KOPT-K1 (cell line): Measurements from ENCODE around the gene STAT3.
"Not testable (repeated sequence)": the region's sequence is repeated elsewhere in the genome, so short reads cannot be mapped to it uniquely, and the experiment has no call there.

Source experiments
- H3K27ac ChIP-seq: fragments of 200-600 bp; sonication (generic); 2 replicates; pipeline ENCODE4 v1.5.1; 2016; ENCODE audit warnings: antibody characterized with exemption, mild to moderate bottlenecking, low read depth, low read length; ENCODE audit not compliant: poor library complexity, severe bottlenecking
- H3K36me3 ChIP-seq: fragments of 200-600 bp; sonication (generic); 2 replicates; pipeline ENCODE4 v1.5.1; 2017; ENCODE audit warnings: antibody characterized with exemption, mild to moderate bottlenecking, low read length, moderate library complexity; ENCODE audit not compliant: insufficient read depth
- H3K9me3 ChIP-seq: fragments of 200-600 bp; sonication (generic); 2 replicates; pipeline ENCODE4 v1.5.1; 2017; ENCODE audit warnings: antibody characterized with exemption, low read length, mild to moderate bottlenecking; ENCODE audit not compliant: insufficient read depth, poor library complexity, severe bottlenecking

Gene STAT3

DNA sequence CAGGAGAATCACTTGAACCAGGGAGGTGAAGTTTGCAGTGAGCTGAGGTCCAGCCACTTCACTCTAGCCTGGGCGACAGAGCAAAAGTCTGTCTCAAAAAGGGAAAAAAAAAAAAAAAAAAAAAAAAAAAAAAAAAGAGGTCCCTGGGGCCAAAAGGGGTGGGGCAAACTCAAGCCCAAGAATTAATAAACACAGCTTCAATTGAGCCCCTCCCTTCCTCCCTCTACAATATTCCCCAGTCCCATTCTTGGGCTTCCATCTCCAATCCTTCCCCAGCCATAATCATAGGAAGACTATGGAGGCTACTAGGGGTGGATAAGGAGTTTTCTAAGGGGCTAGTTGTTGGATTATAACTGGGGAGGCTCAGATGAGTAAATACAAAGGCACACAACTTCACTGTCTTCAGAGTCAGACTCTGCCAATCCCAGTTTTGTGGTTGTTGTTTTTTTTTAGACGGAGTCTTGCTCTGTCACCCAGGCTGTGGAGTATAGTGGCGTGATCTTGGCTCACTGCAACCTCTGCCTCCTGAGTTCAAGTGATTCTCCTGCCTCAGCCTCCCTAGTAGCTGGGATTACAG, 25.3 kb upstream of the STAT3 start:
- H3K9me3 ChIP-seq, result no peaks in the 10 kb centered on the region
- H3K36me3 ChIP-seq, result no peaks in the 10 kb centered on the region
- H3K27ac ChIP-seq, result no peak overlapping the region

DNA sequence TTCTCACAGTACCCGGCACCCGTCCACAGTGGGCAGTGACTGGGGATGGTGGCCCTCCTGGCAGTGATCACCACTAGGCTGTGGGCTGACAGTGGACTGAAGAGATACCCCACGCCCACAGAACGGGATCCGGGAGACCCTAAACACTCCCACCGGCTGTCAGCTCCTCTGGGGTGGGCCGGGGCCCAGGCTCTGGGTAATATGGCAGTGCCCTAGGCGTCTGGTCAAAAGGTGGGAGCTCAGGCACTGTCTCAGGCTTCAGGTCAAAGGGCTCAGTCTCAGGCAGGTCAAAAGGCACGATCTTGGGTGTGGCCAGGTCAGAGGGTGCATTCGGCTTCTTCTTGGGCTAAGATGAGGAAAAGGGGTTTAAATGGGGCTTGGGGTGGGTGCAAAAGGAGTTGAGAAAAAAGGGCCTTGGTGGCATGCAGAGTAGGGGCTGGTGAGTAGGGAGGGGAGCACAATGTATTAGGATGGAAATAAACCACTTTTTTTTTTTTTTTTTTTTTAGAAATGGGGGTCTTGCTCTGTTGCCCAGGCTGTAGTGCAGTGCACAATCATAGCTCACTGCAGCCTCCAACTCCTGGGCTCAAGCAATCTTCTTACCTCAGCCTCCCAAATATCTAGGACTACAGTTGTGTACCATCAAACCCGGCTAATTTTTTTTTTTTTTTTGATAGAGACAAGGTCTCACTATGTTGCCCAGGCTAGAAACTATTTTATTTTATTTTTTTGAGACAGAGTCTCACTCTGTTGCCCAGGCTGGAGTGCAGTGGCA, 23.9 kb upstream of the STAT3 start:
- no peak overlapping the region for H3K27ac ChIP-seq
- H3K9me3 ChIP-seq, result no peaks in the 10 kb centered on the region
- H3K36me3 ChIP-seq, result no peaks in the 10 kb centered on the region

GRCh38 chr17:42411361-42411760, 23.1 kb upstream of the STAT3 start:
- H3K9me3 ChIP-seq, result no peaks in the 10 kb centered on the region
- no peak overlapping the region for H3K27ac ChIP-seq

DNA sequence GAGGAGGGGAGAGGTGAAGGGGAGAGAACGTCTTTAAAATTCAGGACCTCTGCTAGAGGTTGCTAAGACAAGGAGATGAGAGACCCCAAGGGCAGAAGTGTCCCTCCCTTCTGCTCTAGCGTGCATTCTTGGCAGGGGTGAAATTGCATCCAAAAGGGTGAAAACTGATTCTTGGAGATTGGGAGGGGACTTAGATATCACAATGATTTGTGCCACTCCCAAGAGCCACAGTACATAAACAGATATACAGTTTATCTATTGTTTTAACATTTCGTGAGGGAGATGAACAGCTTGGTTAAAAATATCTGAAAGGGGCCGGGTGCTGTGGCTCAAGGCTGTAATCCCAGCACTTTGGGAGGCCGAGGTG, 22.1 kb upstream of the STAT3 start:
- H3K9me3 ChIP-seq, result no peaks in the 10 kb centered on the region
- no peak overlapping the region for H3K27ac ChIP-seq
- no peaks in the 10 kb centered on the region for H3K36me3 ChIP-seq

More at GRCh38 chr17:42411361-42411760, 23.1 kb upstream of the STAT3 start:
- no peaks in the 10 kb centered on the region for H3K36me3 ChIP-seq

- no peaks in the 10 kb centered on the region for H3K36me3 ChIP-seq
- H3K9me3 ChIP-seq, result no peaks in the 10 kb centered on the region
- H3K27ac ChIP-seq, result no peak overlapping the region
Observed at GRCh38 chr17:42409523-42410318, 21.5 kb upstream of the STAT3 start.

DNA sequence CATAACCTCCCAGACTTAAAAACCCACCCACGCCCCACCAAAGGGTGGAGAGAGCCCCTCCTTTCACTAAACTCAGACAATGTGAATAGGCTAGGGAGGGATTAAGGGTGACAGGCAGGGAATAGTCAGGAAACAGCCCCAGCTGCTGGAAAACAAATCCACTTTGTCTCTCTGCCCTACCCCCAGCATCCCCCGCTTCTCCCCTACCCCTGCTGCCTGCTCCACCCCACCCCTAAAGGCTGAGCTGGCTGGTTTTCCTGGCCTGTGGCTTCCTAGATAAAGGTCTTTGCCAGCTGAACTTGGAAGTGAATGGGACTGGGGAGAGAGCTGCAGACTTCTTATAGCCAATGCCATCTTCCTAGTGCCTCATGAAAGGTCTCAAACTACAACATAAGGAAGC, 19.8 kb upstream of the STAT3 start:
- H3K9me3 ChIP-seq, result no peaks in the 10 kb centered on the region
- no peaks in the 10 kb centered on the region for H3K36me3 ChIP-seq
- no peak overlapping the region for H3K27ac ChIP-seq

DNA sequence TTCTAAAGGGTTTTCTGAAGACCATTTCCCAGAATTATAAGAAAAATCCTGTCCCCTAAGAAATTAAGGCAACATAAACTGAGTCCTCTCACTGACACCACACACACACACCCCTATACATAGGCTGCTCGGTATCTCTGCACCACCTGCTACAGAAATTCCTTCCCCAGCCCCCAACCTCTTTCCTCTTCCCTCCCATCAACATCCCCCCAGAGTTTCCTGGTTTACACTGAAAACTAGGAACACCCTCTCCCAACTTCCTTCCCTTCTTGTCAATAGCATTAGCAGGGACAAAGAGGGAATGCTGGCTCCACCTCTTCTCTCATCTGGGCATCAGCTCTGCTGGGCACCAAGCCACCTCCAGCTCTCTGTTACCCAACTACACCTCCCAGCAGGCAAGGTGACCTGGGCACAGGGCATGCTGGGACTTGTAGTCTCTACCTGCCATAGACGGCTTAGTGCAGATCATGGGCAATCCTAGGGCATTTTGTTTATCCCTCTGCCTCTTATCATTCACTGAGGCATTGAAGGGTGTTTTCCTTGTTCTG, 19.1 kb upstream of the STAT3 start:
- H3K27ac ChIP-seq, result peak overlapping the region; percentile 24
- no peaks in the 10 kb centered on the region for H3K36me3 ChIP-seq
- H3K9me3 ChIP-seq, result no peaks in the 10 kb centered on the region

GRCh38 chr17:42406615-42407288, 18.5 kb upstream of the STAT3 start:
- H3K36me3 ChIP-seq, result no peaks in the 10 kb centered on the region
- H3K27ac ChIP-seq, result peak overlapping the region; percentile 24
- no peaks in the 10 kb centered on the region for H3K9me3 ChIP-seq

- Histone ChIP-seq H3K9me3 (no peaks in the 10 kb centered on the region), H3K27ac (no peak overlapping the region), H3K36me3 (no peaks in the 10 kb centered on the region)
Observed at GRCh38 chr17:42405963-42406495, 17.8 kb upstream of the STAT3 start.

- no peak overlapping the region for H3K27ac ChIP-seq
- no peaks in the 10 kb centered on the region for H3K36me3 ChIP-seq
- no peaks in the 10 kb centered on the region for H3K9me3 ChIP-seq
Observed at GRCh38 chr17:42405076-42405475, 16.8 kb upstream of the STAT3 start.

DNA sequence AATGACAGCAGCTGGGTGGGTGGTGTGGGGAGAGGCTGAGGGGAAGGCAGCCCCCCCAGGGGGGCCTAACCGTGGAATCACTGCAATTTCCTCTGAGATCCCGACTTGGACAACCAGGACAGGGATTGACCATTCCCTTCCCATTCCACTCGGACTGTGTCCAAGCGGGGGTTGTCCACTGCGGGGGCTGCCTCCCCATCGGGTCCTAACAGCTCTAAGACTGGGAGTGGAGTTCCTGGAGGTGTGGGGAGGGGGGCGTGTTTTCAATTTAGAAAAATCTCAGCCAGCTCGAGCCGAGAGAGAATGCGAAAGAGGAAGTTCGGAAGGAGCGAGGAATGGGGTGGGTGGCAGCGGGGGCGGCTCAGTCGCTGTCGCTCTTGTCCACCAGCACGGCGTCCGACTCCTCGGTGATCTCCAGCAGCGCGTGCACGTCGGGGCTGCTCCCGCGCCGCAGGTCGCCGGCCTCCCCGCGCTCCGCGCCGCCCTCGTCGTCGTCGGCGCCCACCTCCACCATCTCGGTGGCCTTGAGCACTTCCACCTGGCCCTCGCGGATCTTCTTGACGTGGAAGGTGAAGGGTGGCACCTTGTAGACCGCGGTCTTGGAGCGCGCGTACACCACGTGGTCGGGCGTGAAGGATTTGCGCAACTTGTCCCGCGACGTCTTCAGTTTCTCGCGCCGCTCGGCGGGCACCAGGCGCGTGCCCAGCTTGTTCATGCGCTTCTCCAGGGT, 16.2 kb upstream of the STAT3 start:
- no peaks in the 10 kb centered on the region for H3K9me3 ChIP-seq
- no peaks in the 10 kb centered on the region for H3K36me3 ChIP-seq
- H3K27ac ChIP-seq, result no peak overlapping the region

DNA sequence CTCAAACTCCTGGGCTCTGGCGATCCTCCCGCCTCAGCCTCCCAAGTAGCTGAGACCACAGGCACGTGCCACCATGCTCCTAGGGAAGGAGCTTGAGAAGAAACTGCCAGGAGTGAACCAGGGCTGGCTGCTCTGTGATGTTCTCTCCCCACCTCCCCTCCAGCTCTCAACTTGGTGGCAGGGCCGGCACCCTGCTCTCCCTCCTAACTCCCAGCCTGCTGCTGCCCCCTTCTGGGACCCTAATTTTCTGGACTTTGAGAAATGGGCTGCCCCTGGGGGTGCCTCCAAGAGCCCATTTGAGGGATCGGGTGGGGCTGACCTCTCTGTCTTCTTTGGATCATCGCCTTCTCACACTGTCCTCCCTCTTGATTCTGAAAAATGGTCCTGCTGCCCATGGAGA, 14.9 kb upstream of the STAT3 start:
- peak overlapping the region; percentile 75 for H3K27ac ChIP-seq
- H3K36me3 ChIP-seq, result no peaks in the 10 kb centered on the region
- H3K9me3 ChIP-seq, result no peaks in the 10 kb centered on the region

- H3K36me3 ChIP-seq, result no peaks in the 10 kb centered on the region
- H3K9me3 ChIP-seq, result no peaks in the 10 kb centered on the region
- peak overlapping the region; percentile 75 for H3K27ac ChIP-seq
Observed at GRCh38 chr17:42402117-42402516, 13.9 kb upstream of the STAT3 start.

GRCh38 chr17:42400844-42401375, 12.7 kb upstream of the STAT3 start:
- H3K9me3 ChIP-seq, H3K27ac ChIP-seq, H3K36me3 ChIP-seq: not testable (repeated sequence)
